Hippocampal formation (tissue), 2 donors: ENCODE data around the gene CCBE1.
"Not testable (repeated sequence)": the region's sequence is repeated elsewhere in the genome, so short reads cannot be mapped to it uniquely, and the experiment has no call there.

ENCODE experiments used
- DNase-seq, 2 donors: peaks; one replicate each; lab custom pipeline; 2025; lab: John Stamatoyannopoulos, UW

CCBE1 gene

DNA sequence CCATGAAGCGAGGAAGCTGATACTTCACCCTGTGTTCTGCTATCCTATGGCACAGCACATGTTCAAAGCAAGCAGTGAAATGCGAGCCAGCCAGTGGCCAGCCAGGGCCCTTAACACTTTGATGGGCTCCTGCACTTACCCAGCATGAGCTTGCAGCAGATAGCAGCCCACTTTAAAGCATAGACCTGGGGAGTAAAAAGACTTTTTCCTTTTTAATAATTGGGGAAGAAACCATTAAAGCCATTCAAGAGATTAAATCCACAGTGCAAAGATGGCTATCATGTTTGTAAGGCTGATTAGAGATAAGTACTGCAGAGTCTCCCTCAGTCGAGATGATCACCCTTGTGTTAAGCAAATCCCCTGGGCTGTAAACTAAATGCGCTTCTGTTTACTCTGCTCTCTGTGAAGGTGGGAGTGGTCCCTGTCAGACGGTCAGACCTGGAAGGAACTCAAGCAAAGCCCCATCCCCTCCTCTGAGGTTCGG, 15.7 kb downstream of the CCBE1 start:
- no peak for DNase-seq

DNA sequence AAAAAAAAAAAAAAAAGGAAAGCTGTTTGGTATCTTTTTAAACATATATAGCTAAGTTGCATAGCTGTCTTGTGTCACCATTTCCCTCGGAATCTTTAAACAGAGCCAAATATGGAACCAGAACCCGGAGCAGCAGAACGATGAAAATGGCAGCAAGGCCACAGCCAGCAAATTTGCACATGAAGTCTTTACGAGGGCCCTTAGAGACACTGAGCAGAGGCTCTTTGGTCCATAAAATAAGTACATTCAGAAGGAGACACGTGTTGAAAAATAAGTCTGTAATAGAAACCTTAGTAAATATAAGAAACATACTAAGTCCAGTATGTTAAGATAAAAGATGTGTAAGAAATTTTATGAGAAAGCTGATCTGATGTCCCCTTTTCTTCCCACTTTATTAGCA, 16.2 kb downstream of the CCBE1 start:
- DNase-seq = no peak

DNA sequence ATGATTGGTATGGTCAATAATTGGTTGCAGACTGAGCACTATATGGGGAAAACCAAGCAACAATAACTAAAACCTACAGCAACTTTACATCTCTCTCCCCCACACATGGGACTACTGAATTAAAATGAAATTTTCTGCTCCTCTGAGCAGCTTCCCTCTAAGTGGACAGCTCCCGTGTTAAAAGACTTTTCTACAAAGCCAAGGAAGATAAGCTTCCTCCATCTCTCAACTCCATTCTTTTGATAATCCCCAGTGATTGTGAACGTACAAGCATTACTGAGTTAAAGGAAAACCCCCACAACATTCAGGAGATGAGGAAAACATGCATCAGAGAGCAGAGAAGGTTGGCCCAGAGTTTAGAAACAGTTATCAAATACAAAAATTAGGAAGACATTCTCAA, 21.9 kb downstream of the CCBE1 start:
- DNase-seq = no peak

DNA sequence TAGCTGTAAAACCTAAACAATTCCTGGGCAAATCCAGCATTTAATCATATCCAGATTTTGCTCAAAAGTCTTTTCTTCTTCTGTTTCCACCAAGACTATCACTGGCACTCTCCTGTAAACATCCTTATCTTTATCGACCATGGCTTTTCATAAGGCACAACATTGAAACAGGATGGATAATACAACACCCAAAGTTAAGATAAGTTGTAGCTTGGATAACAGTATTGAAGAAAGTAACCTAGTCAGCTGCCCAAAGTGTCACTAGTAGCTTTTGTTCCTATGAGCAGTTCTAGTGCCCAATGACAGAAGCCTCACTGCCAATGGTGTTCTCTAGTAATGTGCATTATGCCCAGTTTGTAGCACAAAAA, 22.3 kb downstream of the CCBE1 start:
- no peak for DNase-seq

DNA sequence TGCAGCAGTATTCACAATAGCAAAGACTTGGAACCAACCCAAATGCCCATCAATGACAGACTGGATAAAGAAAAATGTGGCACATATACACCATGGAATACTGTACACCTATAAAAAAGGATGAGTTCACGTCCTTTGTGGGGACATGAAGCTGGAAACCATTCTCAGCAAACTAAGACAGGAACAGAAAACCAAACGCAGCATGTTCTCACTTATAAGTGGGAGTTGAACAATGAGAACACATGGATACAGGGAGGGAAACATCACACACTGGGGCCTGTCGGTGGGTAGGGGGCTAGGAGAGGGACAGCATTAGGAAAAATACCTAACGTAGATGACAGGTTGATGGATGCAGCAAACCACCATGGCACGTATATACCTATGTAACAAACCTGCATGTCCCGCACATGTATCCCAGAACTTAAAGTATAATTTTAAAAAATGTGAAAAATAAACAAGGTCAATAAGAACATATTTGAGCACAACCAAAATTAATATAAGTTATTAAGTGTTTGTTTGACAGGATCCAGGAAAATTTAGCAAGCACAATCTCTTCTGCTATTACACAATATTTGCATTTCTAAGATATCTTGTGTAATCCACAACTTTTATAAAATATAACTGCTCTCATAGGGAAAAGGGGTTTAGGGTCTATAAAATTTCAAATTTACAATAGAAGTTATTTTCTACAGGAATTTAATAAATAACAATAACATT, 22.9 kb downstream of the CCBE1 start:
- no peak for DNase-seq

DNA sequence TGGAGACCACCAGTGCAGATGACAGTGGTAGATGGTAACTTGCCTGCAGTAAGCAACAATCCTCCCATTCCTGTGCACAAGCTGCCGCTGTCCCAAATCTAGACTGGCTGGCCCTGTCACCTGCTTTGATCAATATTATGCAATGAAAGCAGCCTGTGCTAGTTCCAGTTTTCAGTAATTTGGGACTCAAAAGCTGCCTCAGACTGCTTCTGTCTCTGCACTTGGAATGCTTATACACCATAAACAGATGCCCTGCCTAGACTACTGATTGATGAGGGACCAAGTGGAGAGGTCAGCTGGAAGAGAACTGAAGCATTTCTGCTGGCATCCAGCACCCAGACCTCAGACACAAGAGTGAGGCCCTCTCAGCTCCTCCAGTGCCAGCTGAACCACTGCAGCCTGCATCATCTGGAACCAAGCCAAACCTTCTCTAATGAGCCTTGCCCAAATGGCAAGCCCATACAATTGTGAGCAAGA, 24.9 kb downstream of the CCBE1 start:
- no peak for DNase-seq

DNA sequence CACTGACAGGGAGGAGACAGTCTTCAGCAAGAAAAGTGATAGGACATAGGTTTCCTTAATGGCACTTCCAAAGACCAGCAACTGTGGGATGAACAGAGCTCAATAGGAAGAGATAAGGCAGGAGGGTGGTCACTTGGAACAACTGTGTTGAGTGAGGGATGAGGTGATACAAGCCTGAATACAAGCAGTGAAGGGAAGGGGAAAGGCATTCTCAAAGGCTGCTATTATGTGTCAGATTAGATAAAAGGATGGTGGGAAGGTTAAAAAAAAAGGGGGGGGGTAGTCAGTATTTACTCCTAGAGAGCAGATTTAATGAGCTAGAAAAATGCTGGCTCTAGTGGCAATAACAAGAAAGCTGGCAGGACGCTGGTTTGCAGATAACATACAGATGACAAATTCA, 25.7 kb downstream of the CCBE1 start:
- no peak for DNase-seq

DNA sequence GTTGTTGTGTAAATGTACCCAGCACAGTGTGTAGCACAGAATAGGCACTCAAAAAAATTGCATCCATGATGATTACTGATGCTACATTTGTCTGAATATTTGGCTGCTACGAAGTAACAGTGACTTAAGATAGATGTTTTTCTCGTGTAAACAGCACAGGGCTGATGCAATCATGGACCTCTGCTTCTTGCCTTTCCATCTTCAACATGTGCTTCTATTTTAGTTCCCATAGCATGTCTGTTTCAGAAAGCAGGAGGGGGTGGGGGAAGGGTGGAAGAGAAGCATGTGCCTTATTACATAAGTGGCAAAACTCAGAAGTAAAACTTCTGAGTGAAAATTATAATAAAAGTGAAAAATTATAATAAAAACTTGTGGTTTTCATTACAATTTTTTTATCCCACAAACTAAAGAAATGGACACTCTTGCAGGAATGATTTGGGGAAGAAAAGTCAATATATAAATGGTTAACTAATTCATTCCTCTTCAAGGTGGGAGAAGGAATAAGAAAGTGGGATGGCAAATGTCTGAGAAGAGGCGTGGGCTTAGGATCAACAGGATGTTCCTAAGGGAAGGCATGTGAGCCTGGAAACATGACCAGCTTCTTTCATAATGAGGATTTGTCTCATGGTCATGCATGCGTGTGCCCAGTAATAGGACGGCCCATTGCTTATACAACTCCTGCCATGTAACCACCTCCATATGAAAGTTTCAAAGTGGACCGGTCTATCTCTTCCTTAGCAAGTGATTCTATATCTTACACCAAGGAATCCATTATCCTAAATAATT, 27.2 kb downstream of the CCBE1 start:
- no peak for DNase-seq

DNA sequence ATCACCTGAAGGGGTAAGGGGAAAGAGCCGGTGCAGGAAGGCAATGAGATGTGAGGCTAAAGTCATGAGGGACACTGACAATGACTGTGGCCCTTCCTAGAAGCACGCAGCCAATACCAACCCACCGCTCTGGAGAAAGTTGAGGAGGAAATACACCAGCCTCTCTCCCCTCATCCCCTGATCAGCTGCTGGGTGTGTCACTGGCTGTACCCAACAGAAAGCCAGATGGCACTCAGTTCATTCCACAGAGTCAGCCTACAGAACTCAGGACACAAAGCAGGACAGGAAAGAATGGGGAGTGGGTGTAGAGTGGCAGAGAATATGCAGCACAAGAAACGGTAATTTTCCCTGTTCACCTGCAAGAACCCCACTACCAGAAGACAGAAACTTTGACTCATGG, 29.7 kb downstream of the CCBE1 start:
- DNase-seq = no peak

DNA sequence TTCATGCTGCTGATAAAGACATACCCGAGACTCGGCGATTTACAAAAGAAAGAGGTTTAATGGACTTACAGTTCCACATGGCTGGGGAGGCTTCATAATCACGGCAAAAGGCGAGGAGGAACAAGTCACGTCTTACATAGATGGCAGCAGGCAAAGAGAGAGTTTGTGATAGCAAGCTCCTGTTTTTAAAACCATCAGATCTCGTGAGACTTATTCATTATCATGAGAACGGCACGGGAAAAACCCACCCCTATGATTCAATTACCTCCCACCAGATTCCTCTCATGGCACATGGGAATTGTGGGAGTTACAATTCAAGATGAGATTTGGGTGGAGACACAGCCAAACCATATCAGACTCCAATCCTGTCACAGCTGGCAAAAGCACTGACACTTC, 31.2 kb downstream of the CCBE1 start:
- not testable (repeated sequence) for DNase-seq

DNA sequence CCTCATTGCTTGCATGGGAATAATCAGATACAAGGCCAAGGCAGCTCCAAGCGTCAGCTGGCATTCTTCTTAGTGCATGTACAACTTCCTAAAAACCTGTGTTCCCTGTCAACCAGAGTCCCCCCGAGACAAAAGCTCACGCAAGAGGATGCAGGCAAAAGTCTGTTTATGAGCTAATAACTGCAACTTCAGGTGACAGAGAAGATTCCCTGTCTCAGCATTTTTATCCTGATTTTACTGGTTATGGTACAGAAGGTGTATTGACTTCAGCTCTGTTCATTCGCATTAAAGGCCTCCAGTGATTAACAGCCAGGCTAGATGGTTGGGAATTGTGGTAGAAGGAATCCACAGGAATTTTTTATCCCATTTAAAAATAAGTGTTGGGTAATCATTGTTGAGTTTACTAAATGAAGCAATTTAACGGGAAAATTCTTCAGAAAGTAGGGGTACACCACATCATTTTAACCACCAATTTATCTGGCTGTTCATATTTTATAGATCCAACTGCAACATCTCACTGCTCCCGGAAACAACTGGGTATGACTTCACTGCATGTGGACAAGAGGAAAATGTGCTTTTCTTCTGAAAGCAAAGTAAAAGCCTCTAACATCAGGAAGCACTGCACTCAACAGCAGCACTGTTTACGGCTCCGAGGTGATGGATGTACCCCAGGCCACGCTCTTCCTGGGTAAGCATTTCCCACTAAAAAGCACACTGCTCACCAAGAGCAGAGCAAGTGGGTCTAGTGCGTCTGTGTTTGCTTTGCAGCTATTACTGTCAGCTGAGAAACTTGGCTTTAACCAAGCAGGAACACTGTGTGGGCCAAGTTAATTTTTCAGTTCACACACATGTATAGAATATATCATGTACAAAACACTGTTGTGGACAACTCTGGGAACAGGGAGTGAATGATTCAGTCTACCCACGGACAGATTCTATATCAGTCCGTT, 31.9 kb downstream of the CCBE1 start:
- no peak for DNase-seq

DNA sequence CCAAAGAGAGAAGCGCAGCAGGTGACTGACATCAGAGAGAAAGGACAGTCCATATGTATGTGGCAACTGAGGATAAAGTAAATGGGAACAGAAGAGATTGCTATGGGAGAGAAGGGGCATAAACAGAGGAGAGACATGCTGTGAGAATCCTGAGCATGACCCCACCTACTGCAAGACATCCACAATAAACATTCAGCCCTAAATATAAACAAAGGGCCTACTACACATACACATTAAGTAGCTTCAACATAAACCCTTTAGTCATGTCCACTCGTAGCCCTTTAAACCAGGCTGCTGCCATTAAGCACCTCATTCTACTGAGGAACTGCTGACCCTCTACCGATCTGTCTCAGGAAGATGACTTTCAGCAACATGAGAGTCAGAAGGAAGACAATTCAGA, 32.9 kb downstream of the CCBE1 start:
- DNase-seq = no peak

DNA sequence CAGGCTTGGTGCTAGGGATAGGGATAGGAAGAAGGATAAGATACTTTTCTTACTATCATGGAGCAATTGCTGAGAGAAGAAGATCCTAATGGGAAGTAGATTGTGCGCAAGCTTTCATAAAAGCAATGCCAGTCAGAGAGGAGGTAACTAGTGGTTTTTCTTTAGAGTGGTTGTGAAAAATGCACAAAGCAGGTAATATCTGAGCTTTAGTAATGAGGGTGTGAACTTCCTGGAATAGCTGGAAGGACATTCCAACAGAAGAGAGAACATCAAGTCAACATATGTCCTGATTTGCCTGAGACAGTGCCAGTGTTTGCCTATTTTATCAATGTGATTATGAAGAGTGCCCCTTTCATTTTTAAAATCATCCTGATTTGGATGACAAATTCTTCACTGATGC, 34.1 kb downstream of the CCBE1 start:
- DNase-seq = no peak

DNA sequence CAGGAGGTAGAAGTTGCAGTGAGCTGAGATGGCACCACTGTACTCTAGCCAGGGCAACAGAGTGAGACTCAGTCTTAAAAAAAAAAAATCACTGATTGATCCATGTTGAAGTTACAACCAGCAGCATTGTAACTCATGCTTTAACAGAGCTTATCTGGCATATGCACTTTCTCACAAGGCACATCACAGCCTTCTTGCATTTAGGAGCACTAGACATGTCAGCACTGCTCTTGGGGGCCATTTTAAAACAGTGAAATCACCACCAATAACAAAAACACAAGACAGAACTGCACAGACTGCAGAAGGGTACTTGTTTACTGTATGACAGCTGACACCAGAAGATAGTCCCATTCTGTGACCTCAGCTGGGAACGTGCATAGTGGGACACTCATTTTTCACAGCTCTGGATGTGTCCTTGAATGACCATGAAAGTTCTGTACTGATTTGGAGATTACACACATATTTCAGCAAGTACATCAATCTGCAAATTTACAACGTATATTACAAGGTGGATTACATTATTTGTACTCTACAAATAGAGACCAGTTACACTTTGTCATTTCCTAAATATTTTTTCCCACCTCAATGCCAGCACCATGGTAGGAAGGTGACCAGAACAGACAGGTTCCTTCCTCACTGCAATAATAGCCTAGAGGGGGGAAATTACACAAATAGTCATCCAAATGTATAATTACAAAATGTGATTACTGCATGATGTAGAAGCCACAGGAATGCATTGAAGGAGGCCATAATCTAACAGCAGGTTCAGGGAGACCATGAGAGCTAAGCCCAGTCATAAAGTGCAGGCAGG, 35.1 kb downstream of the CCBE1 start:
- DNase-seq = no peak

DNA sequence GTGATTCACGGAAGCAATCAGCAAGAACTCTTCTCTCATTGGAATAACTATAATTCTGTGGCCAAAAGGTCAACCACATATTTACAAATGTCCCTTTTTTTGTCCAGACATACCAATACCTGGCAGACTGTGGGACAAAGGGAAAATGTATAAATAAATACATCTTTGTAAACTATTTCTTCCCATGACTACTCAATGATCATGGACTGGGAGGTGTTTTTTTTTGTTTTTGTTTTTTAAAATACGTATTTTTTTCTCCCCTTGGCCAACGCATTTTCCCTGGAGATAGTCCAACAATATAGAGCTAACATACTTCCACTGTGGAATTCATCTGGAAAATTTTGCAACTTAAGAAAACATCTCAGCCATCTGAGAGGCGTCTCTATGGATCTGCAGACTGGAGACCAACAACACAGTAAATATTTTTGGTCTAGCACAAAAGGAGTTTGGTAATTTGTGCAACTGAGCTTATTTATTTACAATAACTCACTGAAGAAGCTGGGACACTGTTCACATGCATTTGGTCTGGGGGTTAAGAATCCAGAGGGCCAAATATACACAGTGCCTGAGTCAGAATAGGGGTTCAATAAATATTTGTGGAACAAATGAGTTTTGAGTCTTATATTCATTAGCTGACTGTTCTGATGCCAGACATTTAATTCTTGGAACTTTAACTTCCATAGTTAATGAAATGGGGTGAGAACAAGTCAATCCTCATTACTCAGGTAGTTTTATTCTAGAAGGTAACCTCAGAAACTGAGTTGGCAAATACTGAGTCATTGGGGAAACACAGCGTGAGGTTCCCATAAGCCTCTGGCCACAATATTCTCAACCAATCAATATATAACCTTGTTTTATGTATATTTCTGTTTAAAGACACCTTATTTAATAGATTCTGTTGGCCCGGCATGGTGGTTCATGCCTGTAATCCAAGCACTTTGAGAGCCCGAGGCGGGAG, 36.2 kb downstream of the CCBE1 start:
- no peak for DNase-seq

DNA sequence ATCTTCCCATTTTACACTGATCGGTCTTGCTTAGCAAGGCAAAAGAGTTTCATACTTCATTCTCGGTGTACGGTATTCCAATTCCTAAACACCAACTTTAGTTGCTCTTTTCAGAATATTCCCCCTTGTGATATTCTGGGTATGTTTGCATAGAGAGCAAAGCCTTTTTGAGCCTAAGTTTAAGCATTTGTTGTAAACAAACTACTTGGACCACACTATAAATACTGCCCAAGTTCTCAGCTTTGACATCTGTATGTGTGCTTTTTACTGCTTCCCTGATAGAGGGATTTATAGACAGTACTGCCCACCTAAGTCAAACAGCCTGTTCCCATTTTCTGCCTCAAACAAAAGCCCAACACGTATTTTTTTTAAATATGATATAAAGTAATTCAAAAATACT, 36.9 kb downstream of the CCBE1 start:
- no peak for DNase-seq

DNA sequence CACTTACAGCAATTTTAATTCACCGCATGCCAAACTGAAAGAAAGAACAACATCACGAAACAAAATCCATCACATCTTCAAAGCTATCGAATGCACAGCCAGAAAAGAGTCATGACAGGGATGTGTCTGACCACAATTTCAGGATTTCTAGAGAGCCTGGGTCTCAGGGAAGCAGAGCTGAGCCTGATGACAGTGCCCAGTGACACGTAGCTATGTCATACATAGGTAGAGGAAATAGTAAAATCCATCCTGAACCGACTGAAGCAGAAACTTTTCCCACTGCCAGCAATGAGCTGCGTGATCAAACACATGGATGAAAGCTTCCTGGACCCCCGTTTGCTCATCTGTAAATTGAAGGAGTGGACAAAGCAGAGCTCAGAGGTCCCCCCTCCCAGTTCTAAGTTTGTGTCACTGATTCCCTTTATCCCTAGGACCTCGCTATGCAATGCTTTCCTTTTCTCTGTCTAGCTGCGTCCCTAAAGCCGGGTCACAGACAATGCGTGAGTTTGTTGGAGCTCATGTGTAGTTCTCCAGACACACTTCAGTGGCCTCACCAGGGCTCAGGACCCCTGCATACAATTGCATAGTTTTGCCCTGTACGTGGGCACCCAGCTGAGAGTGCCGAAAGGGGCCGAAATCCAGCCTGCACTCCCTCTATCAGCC, 37.6 kb downstream of the CCBE1 start:
- DNase-seq = no peak

DNA sequence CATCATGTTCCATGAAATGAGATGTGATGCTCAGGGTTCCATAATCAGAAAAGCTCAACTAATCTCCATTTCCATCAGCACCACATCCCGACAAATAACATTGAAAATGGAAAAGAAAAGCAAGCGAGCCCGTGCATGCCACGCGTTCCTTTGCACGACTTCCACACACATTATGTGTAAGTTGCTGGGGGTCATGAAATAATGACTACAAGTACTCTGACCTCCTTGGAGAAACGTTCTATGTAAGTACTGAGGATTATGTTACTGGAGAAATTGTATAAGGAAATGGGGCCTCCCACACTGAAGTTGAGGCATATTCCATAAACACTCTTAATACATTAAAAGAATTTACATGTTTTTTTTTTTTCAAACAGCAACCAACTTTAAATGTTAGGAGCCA, 38.3 kb downstream of the CCBE1 start:
- no peak for DNase-seq

DNA sequence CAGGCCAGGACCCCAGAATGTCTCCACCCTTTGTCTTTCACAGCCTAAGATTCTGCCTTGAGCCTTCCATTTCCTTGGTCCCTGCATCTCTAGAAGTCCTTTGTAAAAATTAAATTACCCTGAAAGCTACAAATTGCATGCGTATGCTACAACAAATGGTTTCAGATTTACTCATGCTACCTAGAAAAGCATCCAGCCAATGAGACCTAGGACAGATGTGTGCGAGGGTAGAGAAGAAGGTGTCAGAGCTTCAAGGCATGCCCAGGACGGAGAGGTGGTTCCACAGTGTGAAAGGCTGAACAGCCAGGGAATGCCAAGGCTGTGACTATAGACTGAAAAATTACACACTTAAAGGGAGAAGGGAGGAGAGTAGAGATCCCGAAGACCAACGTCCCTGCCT, 40.2 kb downstream of the CCBE1 start:
- DNase-seq = no peak
